Suprapubic skin (tissue), 4 donors: Measurements from ENCODE around the gene UNKL. TPM values are rescaled to one million over a fixed set of nuclear protein-coding genes. Genes with fewer than 3 reads are reported as not detected.

ENCODE experiments used
- DNase-seq, 2 donors: peaks; one replicate each; pipeline ENCODE4 v3.0.0-alpha.2; 2019; ENCODE audit warnings: low spot score in 2 of 2
- H3K27ac ChIP-seq: fragments of 200-600 bp; sonication (generic); one replicate; pipeline ENCODE4 v1.5.1; 2019
- H3K27me3 ChIP-seq: fragments of 200-600 bp; sonication (generic); one replicate; pipeline ENCODE4 v1.5.1; 2019
- H3K36me3 ChIP-seq: fragments of 200-600 bp; sonication (generic); one replicate; pipeline ENCODE4 v1.5.1; 2019
- H3K4me1 ChIP-seq: fragments of 200-600 bp; sonication (generic); one replicate; pipeline ENCODE4 v1.5.1; 2019
- H3K4me3 ChIP-seq: fragments of 200-600 bp; sonication (generic); one replicate; pipeline ENCODE4 v1.5.1; 2019; ENCODE audit warnings: mild to moderate bottlenecking
- H3K9me3 ChIP-seq: fragments of 200-600 bp; sonication (generic); one replicate; pipeline ENCODE4 v1.5.1; 2019
- CTCF ChIP-seq, 2 donors: fragments of 200-600 bp in 1 of 2; fragments of 450-650 bp in 1 of 2; sonication (generic) in 1 of 2; IDR thresholded peaks; one replicate each; pipeline ENCODE4 v1.5.1; 2016 to 2019; ENCODE audit warnings: antibody characterized with exemption in 2 of 2, mild to moderate bottlenecking in 1 of 2, moderate library complexity in 1 of 2
- EP300 ChIP-seq: sonication (generic); formaldehyde crosslinking; IDR thresholded peaks from one replicate; pipeline ENCODE4 v1.6.1; 2017; ENCODE audit warnings: antibody characterized with exemption
- POLR2A ChIP-seq, 2 donors: fragments of 450-650 bp; IDR thresholded peaks; one replicate each; pipeline ENCODE4 v1.6.1; 2017; ENCODE audit warnings: antibody characterized with exemption in 2 of 2, mild to moderate bottlenecking in 2 of 2, moderate library complexity in 2 of 2
- POLR2AphosphoS5 ChIP-seq, 3 donors: sonication (generic); formaldehyde crosslinking; IDR thresholded peaks; one replicate each; pipeline ENCODE4 v1.6.1; 2017; ENCODE audit warnings: antibody characterized with exemption in 3 of 3
- WGBS: methylation state at CpG from one replicate; pipeline ENCODE4 v1.1.5; 2018; 5-methylcytosine and 5-hydroxymethylcytosine counted together
- total RNA-seq, 4 donors: library from RNA; depleted of rRNA; stranded (reverse); fragments of >200 nt; gene quantifications; one replicate each; pipeline ENCODE4 v1.1.0, GENCODE V29; 2016

UNKL gene
- total RNA-seq, 4 donors from 2014 or later, result 13.0 to 81.0 (median 33.4) TPM

- H3K4me3 ChIP-seq, result no peak overlapping the region
- peaks cover 83% of the 10 kb centered on the region for H3K36me3 ChIP-seq
- TF ChIP-seq CTCF (IDR thresholded peaks at IDR 0.05) (no peak), POLR2A (IDR thresholded peaks at IDR 0.05) (no peak), POLR2AphosphoS5 (IDR thresholded peaks at IDR 0.05) (no peak), EP300 (no peak)
- 78% methylated on average over 17 of the region's 24 CpGs for WGBS
- H3K9me3 ChIP-seq, result no peaks in the 10 kb centered on the region
- H3K4me1 ChIP-seq, result no peaks in the 10 kb centered on the region
- no peaks in the 10 kb centered on the region for H3K27me3 ChIP-seq
- no peak overlapping the region for H3K27ac ChIP-seq
- no peak for DNase-seq
These were observed 47.7 kb downstream of the UNKL start for GRCh38 chr16:1366712-1367299.

GRCh38 chr16:1366060-1366711 is 48.3 kb downstream of the UNKL start:
- 82% methylated on average over 18 of the region's 29 CpGs for WGBS
- H3K36me3 ChIP-seq, result peaks cover 83% of the 10 kb centered on the region

GRCh38 chr16:1364510-1364909 is 50.0 kb downstream of the UNKL start:
- H3K27me3 ChIP-seq, result no peaks in the 10 kb centered on the region
- H3K36me3 ChIP-seq, result peaks cover 81% of the 10 kb centered on the region
- H3K27ac ChIP-seq, result no peak overlapping the region
- no peak for DNase-seq
- no peak for TF ChIP-seq CTCF (IDR thresholded peaks at IDR 0.05)
- no peak for TF ChIP-seq EP300
- TF ChIP-seq POLR2A (IDR thresholded peaks at IDR 0.05), result no peak
- TF ChIP-seq POLR2AphosphoS5 (IDR thresholded peaks at IDR 0.05), result no peak
- no peak overlapping the region for H3K4me3 ChIP-seq
- no peaks in the 10 kb centered on the region for H3K4me1 ChIP-seq
- H3K9me3 ChIP-seq, result no peaks in the 10 kb centered on the region
- WGBS, result 95% methylated on average over 16 of the region's 22 CpGs

More at GRCh38 chr16:1366060-1366711, 48.3 kb downstream of the UNKL start:
- no peak for DNase-seq
- Histone ChIP-seq H3K4me3 (no peak overlapping the region), H3K27me3 (no peaks in the 10 kb centered on the region), H3K4me1 (no peaks in the 10 kb centered on the region), H3K27ac (no peak overlapping the region), H3K9me3 (no peaks in the 10 kb centered on the region)
- no peak for TF ChIP-seq POLR2A (IDR thresholded peaks at IDR 0.05)
- TF ChIP-seq POLR2AphosphoS5 (IDR thresholded peaks at IDR 0.05), result no peak
- no peak for TF ChIP-seq CTCF (IDR thresholded peaks at IDR 0.05)
- TF ChIP-seq EP300, result no peak

- H3K4me3 ChIP-seq, result no peak overlapping the region
- TF ChIP-seq EP300, result no peak
- peak in 1 of 2 donors; percentile 83 for TF ChIP-seq CTCF (IDR thresholded peaks at IDR 0.05)
- DNase-seq, result no peak
- H3K4me1 ChIP-seq, result no peaks in the 10 kb centered on the region
- no peaks in the 10 kb centered on the region for H3K27me3 ChIP-seq
- no peaks in the 10 kb centered on the region for H3K9me3 ChIP-seq
- H3K36me3 ChIP-seq, result peaks cover 85% of the 10 kb centered on the region
- WGBS, result 47% methylated on average over 17 of the region's 18 CpGs
- H3K27ac ChIP-seq, result no peak overlapping the region
These were observed 50.9 kb downstream of the UNKL start for GRCh38 chr16:1363501-1364041.

- WGBS, result 94% methylated on average over 11 of the region's 11 CpGs
- TF ChIP-seq POLR2AphosphoS5 (IDR thresholded peaks at IDR 0.05), result no peak
- TF ChIP-seq EP300, result no peak
- TF ChIP-seq POLR2A (IDR thresholded peaks at IDR 0.05), result no peak
- no peak for TF ChIP-seq CTCF (IDR thresholded peaks at IDR 0.05)
These were observed 51.7 kb downstream of the UNKL start for GRCh38 chr16:1362807-1363206.

More at GRCh38 chr16:1362807-1363206, 51.7 kb downstream of the UNKL start:
- Histone ChIP-seq H3K4me3 (no peak overlapping the region), H3K27me3 (no peaks in the 10 kb centered on the region), H3K4me1 (no peaks in the 10 kb centered on the region), H3K36me3 (peaks cover 85% of the 10 kb centered on the region), H3K27ac (no peak overlapping the region), H3K9me3 (no peaks in the 10 kb centered on the region)
- DNase-seq, result no peak
